Measurements from ENCODE around the gene SREBF2.

Gene SREBF2

DNA sequence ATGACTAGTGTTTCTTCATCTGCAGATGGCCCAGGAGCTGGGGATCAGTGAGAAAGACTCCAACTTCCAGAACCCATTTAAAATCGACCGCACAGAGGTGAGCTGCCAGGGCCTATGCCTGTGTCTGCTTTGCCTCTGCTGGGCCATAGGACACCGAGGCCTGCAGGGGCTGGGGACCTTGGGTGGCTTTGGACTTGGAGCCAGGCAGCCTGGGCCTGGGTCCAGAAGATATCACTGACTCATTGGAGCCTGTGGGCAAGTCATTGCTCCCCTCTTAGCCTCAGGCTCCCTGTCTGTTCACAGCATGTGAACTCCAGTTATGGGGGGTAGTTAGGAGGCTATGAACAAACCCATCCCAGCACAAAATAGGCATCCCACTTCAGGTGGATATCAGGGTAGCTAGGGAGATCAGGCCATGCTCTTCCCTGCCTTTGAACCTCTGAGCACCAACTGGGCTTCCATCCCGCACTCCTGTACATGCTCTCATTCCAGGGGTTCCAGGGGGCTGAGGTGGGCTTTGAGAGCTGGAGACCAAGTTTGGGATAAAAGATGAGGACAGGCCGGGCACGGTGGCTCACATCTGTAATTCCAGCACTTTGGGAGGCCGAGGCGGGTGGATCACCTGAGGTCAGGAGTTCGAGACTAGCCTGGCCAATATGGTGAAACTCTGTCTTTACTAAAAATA lies 19.0 kb upstream of the SREBF2 start:
- DNase-seq (ENCODE audit: insufficient read length, low spot score): no peak

DNA sequence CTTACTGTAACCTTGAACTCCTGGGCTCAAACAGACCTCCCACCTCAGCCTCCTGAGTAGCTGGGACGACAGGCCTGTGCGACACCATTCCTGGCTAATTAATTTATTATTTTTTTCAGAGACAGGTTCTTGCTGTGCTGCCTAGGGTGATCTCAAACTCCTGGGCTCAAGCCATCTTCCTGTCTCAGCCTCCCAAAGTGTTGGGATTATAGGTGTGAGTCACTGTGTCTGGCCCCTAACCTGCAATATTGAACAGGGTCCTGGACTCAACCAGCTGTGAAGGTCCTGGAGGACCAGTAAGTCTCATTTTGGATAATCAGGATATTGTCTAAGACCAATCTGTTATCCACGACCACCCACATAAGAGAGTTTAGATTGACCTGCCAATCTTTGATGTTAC lies 17.2 kb upstream of the SREBF2 start:
- DNase-seq (ENCODE audit: insufficient read length, low spot score): no peak
- TF ChIP-seq, protein P1, sequence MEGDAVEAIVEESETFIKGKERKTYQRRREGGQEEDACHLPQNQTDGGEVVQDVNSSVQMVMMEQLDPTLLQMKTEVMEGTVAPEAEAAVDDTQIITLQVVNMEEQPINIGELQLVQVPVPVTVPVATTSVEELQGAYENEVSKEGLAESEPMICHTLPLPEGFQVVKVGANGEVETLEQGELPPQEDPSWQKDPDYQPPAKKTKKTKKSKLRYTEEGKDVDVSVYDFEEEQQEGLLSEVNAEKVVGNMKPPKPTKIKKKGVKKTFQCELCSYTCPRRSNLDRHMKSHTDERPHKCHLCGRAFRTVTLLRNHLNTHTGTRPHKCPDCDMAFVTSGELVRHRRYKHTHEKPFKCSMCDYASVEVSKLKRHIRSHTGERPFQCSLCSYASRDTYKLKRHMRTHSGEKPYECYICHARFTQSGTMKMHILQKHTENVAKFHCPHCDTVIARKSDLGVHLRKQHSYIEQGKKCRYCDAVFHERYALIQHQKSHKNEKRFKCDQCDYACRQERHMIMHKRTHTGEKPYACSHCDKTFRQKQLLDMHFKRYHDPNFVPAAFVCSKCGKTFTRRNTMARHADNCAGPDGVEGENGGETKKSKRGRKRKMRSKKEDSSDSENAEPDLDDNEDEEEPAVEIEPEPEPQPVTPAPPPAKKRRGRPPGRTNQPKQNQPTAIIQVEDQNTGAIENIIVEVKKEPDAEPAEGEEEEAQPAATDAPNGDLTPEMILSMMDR (IDR thresholded peaks at IDR 0.05; ENCODE audit: insufficient read depth, missing control alignments): no peak
- FAIRE-seq: no peak

More for the DNA sequence above, 19.0 kb upstream of the SREBF2 start:
- TF ChIP-seq, protein P1 (IDR thresholded peaks at IDR 0.05; ENCODE audit: insufficient read depth, missing control alignments): no peak
- no peak for FAIRE-seq

DNA sequence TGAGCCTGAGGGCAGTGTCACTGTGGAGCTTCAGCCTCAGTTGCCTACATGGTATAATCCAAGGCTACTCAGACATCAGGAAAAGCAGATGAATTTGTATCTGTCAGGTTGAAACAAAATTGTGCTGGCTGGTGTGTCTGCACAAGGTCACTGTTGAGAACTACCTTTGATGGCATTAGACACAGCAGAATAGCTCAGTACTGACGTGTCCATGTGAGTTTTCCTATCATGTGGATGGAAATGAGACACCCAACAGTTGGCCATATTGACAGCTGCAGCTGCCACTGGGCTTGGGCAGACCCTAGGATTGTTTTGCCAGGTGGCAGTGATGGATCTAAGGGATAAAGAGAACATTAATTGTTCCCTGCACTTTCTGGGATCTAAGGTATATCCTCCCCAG lies 16.7 kb upstream of the SREBF2 start:
- DNase-seq (ENCODE audit: insufficient read length, low spot score) (no peak), FAIRE-seq (no peak)
- TF ChIP-seq, protein P1 (IDR thresholded peaks at IDR 0.05; ENCODE audit: insufficient read depth, missing control alignments): no peak

DNA sequence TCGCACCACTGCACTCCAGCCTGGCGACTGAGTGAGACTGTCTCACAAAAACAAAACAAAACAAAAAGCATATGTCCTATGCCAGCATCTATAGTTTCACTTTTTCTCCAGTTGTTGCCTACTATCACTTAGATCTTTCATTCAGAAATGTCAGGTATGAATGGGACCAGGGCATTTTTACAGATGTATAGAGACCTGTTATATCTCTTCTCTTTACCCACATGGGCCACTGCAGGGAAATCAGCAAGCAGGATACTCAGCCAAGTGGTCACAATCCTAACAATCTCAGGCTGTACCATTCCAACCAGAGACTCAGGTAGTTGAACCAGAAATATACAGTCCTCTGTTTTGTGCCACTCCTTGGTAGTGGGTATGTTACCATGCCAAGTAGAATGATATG lies 16.0 kb upstream of the SREBF2 start:
- DNase-seq (ENCODE audit: insufficient read length, low spot score) (no peak), FAIRE-seq (no peak)
- TF ChIP-seq, protein P1 (IDR thresholded peaks at IDR 0.05; ENCODE audit: insufficient read depth, missing control alignments): no peak

DNA sequence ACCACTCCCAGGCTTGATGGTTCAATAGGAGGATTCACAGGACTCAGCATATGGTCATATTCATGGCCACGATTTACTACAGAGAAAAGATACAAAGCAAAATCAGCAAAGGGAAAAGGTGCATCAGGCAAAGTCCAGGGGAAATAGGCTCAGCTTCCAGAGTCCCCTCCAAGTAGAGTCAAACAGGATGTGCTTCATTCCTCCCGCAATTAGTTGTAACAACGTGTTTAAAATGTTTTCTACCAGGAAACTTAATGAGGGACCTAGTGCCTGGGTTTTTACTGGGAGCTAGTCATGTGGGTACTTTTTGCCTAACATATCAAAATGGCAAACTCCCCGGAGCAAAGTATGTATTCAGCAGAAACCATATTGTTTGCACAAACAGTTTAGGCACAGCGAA lies 14.9 kb upstream of the SREBF2 start:
- no peak for FAIRE-seq
- no peak for DNase-seq (ENCODE audit: insufficient read length, low spot score)

DNA sequence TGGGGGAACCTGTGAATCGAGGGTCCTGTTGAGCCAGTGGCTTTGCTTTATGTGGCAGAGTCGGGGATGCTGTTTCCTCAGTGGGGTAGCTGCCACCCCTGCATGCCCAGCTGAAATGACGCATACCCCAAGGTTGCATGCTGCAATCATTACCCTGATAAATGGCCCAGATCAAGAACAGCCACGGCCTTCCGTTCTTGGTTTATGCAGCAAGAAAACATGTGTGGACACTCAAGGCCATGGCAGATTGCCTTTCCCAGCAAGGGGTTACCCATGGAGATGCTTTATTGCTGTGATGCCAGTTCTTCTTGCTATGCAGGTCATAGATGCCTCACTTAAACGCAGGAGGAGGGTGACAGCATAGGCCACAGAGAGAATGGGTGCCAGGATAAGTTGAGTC lies 14.3 kb upstream of the SREBF2 start:
- DNase-seq (ENCODE audit: insufficient read length, low spot score) (no peak), FAIRE-seq (no peak)
- TF ChIP-seq, protein P1 (IDR thresholded peaks at IDR 0.05; ENCODE audit: insufficient read depth, missing control alignments): no peak

More for the DNA sequence above, 14.9 kb upstream of the SREBF2 start:
- TF ChIP-seq, protein P1 (IDR thresholded peaks at IDR 0.05; ENCODE audit: insufficient read depth, missing control alignments): no peak

DNA sequence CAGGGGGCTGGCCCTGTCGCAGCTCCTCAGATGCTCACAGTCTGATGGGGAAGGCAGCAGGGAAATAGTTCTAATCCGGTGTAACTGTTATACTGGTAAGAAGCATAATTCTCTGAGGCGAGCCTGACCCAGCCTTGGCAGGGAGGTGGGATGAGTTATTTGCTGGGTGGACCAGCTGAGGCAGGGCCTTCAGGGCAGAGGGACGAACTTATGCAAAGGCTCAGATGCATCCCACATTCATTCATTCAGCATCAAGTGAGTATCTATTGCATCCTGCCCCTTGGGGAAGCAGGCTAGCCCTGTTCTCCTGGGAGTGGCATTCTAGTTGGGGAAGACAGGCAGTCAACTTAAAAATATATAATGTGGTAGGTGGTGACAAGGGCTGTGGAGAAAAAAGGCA lies 13.6 kb upstream of the SREBF2 start:
- DNase-seq (ENCODE audit: insufficient read length, low spot score): no peak
- TF ChIP-seq, protein P1 (IDR thresholded peaks at IDR 0.05; ENCODE audit: insufficient read depth, missing control alignments): no peak
- FAIRE-seq: no peak

Measured in D721Med (cell line).